HG03108 (cell line): ENCODE results near the gene GNAT2.

ENCODE experiments used
- ATAC-seq: cut with Tn5 transposase; IDR thresholded peaks from one replicate; pipeline ENCODE4 v1.9.1; 2021; ENCODE audit warnings: moderate library complexity; ENCODE audit not compliant: unreplicated experiment

Gene GNAT2

DNA sequence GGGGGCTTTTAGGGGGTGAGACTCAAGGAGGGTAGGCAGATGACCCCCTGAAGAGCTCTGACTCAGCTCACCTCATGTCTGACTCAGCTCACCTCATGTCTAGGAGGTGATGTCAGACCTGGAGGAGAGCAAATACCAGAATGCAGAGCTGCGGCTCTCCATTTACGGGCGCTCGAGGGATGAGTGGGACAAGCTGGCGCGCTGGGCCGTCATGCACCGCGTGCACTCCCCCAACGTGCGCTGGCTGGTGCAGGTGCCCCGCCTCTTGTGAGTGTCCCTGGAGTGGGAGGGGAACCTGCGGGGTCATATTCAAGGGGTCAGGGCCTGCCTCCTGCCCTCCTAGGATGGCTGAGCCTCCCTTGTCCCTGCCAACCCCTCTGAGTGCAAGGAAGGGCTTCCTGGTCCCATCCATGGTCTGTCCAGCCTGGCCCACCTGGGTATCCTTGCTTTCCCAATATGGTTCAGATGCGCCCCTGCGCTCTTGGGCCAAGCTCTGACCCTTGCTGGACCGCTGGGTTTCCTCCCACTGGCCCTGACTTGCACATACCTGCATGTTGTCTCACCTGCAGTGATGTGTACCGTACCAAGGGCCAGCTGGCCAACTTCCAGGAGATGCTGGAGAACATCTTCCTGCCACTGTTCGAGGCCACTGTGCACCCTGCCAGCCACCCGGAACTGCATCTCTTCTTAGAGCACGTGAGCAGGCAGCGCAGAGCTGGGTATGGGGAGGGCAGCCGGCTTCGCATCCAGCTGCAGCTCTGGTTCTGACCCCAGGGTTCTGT lies 9.3 kb upstream of the GNAT2 start:
- ATAC-seq: no peak

DNA sequence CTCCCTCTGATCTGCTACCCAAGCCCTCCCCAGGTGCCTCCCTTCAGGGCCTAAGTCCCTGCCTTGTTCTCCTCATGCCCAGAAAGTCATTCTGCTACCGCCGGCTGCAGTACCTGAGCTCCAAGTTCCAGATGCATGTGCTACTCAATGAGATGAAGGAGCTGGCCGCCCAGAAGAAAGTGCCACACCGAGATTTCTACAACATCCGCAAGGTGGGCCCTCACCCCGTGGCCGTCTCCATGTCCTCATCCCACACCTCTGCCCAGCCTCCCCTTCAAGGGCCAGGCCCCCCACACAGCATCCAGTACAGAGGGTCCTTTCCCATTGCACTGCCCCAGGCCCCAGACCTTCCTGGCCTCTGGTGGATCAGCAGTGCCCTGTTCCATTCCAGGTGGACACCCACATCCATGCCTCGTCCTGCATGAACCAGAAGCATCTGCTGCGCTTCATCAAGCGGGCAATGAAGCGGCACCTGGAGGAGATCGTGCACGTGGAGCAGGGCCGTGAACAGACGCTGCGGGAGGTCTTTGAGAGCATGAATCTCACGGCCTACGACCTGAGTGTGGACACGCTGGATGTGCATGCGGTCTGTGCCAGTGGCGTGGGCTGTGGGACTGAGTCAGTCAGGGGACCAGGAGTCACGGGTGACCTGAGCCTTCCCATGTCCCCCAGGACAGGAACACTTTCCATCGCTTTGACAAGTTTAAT lies 8.4 kb upstream of the GNAT2 start:
- no peak for ATAC-seq

DNA sequence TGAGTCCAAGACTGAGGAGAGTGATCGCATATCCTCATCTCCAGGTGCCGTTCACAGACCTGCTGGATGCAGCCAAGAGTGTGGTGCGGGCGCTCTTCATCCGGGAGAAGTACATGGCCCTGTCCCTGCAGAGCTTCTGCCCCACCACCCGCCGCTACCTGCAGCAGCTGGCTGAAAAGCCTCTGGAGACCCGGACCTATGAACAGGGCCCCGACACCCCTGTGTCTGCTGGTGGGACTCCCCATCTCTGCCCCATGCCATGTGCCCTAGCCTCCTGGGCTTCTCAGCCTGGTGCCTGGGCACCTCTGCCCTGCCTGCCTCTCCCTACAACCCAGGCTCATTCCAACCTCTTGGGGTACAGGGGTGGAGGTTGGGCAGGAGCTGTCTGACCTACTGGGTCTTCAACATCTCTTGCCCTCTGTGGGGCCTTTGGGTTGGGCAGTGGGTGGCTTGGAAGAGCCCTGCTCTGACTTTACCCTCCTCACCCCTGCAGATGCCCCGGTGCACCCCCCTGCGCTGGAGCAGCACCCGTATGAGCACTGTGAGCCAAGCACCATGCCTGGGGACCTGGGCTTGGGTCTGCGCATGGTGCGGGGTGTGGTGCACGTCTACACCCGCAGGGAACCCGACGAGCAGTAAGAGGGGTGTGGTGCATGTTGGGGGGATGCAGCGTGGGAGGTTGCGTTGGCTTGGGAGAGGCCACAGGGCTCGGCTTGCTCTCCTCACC lies 7.4 kb upstream of the GNAT2 start:
- no peak for ATAC-seq

DNA sequence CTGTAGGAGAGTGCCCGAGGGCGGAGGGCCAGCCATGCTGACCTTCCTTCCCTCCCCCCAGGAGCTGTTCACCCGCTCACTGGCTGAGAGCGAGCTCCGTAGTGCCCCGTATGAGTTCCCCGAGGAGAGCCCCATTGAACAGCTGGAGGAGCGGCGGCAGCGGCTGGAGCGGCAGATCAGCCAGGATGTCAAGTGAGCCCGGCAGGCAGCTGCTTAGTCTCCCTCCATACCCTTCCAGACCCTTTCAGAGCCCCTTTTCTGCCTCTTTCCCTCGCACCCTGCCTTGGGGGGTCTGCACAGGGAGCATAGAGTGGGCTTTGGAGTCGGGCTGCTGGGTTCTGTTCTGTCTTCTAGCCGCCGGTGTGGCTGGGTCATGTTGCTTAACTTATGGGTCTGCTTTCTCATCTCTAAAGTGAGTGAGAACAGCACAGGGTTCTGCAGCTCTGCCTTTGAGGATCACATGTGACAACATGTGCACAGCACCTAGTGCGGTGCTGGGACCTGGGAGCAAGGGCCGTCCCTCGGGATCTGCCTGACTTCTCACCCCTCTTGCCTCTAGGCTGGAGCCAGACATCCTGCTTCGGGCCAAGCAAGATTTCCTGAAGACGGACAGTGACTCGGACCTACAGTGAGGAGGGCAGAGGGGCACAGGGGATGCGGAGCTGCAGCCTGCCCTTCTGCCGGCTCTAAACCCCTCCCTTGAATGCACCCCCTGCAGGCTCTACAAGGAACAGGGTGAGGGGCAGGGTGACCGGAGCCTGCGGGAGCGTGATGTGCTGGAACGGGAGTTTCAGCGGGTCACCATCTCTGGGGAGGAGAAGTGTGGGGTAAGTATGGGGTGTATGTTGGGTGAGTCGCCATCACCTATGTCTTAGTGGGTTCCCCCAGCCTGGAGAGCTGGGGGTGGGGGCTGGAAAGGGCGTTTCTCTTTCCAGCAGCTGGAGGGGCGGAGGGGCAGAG lies 6.5 kb upstream of the GNAT2 start:
- ATAC-seq: no peak

DNA sequence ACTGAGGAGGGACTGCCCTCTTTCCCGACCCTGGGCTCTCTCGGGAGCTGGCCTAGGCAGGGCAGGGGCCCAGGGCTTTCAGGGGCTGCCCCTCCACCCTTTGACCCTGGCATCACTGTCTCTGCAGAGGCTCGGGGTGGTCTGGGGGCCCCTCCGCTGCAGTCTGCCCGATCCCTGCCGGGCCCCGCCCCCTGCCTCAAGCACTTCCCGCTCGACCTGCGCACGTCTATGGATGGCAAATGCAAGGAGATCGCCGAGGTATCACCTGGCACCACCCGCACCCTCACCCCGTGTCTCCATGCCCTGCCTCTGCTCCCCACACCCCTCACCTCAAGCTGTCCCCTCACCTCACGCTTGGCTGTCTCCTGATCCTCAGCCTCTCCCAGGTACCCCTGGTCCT lies 5.8 kb upstream of the GNAT2 start:
- no peak for ATAC-seq

DNA sequence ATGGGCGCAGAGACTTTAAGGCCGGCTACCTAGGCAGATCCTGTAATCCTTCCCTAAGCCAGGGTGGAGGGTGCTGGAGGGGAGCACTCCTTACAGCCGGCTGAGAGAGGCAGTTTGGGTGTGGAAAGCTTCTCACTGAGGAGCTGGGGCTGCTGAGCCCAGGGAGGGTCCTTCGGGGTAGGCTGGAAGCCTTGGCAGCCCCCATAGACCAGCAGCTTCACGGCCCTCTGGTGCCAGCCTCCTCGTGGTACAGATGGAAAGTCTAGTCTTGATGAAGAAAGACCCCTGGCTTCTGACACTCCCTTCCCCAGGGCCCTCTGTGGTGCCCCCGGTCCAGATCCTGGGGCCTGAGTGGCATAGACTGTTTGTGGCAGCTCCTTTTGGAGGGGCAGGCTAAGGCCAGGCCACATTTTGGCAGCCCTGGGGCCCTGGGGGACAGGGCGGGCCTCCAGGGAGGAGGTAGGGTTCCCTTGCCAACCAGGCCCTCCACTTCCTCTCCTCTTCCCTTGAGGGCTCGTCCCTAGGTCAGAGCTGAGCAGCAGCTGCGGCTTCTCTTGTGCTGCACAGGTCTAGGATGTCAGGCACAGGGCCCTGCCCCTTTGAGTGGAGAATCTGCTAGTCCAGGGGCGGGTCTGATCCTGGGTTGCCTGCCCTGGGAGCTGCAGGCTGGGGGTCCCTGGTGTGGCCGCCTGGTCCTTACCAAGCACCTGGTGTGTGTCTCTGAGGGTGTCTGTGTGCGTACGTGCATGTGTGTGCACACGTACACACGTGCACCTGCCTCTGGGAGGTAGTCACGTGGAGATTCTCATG lies 5.0 kb upstream of the GNAT2 start:
- ATAC-seq: peak; percentile 41

DNA sequence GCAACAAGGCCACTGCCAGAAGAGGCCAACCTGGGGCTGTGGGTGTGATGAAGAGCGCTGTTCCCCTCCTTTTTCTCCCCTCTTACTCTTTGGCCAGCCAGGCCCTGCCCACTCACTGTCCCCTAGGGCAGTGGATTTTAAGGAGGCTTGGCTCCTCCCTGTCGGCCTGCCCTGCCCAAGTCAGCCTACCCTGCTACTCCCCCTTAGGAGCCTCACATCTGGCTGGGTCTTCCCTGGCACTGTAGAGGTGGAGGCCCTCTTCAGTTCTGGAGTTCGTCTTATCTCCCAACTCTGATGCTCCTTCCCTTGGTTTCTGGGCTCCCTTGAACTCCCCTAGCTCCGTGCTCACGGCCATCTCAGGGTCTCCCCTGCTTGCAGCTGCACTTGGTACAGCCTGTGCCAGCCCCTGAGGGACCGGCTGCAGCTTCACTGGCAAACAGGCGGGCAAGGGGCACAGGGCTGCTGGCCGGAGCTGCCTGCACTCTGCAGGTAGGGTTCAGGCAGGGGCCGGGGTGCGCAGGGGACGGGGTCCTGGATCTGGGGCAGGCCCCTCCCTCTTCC lies 4.3 kb upstream of the GNAT2 start:
- ATAC-seq: no peak

DNA sequence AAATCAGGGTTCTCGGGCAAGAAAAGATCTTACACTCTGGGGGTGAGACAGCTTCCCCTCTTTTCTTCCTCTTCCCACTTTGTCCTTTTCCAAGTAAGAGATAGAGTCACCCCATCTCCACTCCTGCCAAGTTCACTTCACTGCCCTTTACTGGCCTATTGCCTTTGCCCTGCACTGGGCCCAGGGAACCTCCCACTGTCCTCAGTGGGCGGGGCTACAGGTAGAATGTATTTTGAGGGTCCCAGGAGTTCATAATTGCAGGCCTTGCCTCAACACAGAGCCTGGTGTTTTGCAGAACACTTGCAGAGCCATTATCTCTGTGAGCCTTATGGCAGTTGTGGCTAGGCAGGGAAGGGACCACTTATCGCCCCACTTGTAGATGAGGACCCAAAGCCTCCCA lies 3.5 kb upstream of the GNAT2 start:
- no peak for ATAC-seq

DNA sequence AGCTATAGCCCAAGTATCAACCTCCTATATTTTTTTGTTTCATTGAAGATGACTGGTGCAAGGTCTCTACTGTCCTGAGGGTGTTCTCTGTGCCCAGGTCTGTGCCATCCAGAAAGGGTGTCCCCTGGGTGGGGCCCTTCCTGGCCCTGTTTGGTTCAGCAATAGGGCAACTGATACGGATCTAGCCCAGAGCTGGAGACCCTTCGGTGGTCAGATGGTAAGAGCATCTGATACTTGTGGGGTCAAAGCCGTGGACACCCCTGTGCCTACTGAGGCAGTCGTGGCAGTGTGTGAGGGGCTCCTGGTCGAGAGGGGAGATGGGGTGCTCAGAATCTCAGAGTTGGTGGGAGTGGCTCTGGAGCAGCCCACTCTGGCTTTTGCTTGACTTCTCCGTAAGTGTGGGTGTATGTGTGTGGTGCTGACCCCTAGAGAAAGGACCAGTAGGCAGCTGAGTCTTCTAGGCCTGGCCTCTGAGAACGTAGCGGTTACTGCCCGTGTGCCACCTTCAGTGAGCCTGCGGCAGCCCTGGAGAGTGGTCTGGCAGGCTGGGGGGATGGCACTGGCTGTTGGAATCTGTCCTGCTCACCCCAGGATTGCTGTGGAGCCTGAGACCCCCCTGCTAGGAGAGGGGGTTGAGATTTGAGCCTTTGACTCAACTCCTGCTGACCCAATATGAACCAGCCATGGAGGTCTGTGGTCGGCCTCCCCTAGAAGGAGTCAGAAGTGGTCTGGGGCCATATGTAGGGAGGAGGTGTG lies 2.9 kb upstream of the GNAT2 start:
- no peak for ATAC-seq

DNA sequence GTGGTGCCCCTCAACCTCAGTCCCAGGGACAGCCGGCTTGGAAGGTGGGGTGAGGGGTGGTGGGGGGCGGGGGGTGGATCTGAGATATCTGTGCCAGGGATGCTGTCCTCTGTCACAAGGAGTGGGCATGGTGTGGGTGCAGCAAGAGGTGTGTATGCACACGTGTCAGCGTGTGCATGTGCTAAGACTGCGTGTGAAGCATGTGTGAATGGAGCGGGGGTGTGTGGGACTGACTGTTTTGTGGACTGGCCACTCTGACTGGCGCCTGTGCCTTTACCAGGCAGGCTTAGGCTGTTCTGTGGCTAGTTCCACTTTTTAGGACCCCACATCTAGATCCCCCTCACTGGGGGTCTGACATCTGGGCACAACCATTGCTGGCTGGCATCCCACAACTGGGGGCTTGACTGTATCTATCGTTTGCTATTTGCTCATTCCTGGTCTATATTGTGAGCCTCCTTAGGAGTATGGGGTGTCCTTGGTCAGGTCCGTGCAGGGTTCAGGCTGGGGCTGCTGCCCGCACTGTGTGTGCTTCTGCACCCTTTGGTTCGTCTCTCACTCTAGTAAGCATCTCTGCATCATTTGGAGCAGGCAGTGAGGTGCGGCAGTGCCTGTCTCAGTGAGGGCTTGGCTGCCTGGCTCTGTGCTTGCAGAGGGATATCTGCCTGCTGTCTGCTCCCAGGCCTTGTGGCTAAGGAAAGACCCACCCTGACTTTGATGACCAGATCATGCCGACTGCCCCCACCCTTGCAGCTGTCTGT lies 2.1 kb upstream of the GNAT2 start:
- no peak for ATAC-seq

DNA sequence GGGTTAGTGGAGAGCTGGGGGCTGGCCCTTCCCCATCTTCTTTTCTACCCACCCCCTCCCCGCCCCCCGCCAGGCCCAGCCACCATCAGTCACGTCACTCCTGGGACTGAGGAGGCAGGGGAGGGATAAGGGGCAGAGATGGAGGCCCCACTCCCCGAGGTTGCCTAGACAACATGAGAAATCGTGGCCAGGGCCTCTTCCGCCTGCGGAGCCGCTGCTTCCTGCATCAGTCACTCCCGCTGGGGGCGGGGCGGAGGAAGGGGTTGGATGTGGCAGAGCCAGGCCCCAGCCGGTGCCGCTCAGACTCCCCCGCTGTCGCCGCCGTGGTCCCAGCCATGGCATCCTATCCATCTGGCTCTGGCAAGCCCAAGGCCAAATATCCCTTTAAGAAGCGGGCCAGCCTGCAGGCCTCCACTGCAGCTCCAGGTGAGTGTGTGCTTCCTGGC lies 1.4 kb upstream of the GNAT2 start:
- ATAC-seq: peak; percentile 60

DNA sequence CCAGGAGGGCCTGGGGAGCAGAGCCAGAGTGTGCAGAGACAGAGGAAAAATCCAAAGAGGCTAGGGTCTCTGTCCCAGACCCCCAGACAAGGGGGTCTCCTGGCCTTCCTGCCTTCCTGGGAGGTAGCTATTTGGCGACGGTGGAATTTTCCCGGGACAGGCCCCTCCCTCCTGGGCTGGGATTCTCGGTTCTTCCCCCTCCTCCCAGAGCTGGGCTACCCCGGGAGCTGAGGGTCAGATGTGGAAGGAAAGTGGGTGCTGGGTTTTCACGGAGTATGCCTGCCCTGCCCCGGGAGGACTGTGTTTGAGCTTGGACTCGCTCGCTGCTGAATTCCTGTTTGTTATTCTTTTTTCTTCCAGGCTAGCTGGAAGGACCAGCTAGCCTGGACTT lies 980 bp upstream of the GNAT2 start:
- no peak for ATAC-seq

DNA sequence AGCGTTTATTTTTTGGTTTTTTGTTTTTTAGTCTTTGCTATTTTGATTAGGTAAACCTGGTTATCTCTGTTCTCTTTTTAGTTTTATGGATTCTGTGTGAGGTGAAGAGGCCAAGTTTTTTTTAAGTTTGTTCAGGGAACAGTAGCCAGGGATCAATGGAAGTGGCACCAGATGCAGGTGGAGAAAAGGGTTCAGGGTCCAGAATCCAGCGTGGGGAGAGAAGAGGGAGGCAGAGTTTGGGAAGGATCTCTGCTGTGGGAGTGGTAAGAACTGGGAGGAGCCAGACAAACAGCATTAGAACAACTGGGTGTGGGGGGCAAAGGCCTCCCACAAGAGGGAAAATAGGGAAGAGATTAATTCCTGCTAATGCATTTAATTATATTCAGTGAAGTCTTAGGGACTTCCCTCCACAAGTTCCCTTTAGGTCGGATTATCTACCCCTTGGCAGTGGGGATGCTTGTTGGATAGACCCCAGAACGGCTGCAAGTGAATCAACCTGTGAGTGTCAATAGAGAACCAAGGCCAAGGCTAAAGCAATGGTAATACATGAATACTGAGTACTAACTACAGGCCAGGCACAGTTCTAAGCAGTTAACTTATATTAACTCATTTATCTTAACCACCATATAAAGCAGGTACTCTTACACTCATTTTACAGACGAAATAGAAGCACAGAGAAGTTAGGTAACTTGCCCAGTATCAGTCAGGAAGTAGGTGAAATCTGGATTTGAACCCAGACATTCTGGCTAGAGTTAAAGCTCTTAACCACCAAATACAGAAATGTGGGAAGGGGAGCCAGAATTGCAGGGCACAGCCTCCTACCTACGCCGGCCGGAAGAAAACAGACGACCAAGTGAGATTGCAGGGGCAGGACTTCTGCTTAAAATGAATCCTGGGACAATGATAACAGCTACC lies 498 bp downstream of the GNAT2 start:
- no peak for ATAC-seq

DNA sequence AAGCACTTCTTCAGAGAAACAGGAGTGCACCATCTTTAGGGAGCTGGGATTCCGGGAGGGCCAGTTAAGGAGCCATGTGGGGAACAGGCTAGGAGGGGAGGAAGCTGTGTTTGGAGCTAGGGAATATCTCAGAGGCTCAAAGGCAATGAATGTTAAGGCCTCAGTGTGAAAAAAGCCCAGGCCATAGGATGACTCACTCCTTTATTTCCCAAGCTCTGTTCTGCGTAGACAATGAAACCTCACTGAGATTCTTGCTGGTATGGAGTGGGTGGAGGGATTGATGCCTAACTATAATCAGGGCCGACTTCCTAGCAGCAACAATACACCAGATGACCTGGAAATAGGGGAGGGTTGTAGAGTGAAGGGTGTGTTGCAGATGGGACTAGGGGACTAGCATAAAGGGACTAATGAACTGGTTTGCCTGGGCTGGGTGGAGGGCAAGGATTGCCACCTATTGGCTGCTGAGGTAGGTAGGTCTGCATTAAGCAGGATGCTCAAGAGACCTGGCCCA lies 2.1 kb downstream of the GNAT2 start:
- no peak for ATAC-seq

DNA sequence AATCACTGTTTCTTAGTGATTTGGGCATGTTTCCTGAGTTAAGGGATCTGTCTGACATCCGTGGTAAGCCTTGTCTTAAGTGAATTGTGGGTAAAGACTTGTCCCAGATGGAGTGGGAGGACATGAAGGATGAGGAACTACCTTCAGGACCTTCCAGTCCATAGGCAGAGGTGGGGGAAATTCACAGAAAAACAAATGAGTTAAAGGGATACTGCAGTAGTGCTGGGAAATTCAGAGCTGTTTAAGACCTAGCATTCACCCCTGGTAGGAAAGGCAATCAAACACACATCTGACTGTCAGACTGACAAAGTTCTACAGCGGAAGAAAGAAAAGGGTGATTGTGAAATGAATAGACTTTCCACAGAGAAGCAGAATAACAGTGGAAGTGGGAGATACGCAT lies 3.0 kb downstream of the GNAT2 start:
- no peak for ATAC-seq

DNA sequence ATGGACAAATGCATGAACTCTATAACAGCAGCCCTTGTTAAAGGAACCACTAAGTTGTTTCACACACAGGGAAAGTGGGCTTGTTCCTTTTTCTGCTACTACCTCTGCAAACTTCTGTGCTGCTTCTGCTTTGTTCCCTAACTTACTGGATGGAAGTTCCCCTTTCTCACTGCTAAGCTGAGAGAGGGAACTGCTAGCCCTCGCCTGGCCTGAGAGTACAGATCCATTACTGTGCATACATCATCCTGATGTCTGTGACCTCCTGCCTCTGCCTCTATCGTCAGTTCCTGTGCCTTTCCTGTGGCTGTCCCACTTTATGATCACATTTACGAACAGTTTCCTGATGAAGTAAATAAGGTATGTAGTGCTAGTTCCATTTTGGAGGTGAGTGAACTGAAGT lies 3.5 kb downstream of the GNAT2 start:
- ATAC-seq: no peak
